ENCODE results near the gene HTR3C.
"Not testable (repeated sequence)": the region's sequence is repeated elsewhere in the genome, so short reads cannot be mapped to it uniquely, and the experiment has no call there.

HTR3C gene

GRCh38 chr3:184037816-184038215, 15.0 kb upstream of the HTR3C start:
- DNase-seq = no peak

GRCh38 chr3:184038307-184038706, 14.5 kb upstream of the HTR3C start:
- DNase-seq = not testable (repeated sequence)

GRCh38 chr3:184039414-184039813, 13.4 kb upstream of the HTR3C start:
- DNase-seq = no peak

- no peak for DNase-seq
Measured at GRCh38 chr3:184040010-184040409, 12.8 kb upstream of the HTR3C start.

GRCh38 chr3:184042617-184043016, 10.2 kb upstream of the HTR3C start:
- no peak for DNase-seq

- no peak for DNase-seq
Measured at GRCh38 chr3:184045995-184046394, 6.9 kb upstream of the HTR3C start.

GRCh38 chr3:184050217-184050847, 2.5 kb upstream of the HTR3C start:
- no peak for DNase-seq

- DNase-seq = no peak
Measured at GRCh38 chr3:184058029-184058428, 5.2 kb downstream of the HTR3C start.

GRCh38 chr3:184059424-184059823, 6.6 kb downstream of the HTR3C start:
- no peak for DNase-seq

GRCh38 chr3:184062637-184063036, 9.8 kb downstream of the HTR3C start:
- no peak for DNase-seq

- no peak for DNase-seq
Measured at GRCh38 chr3:184066211-184066610, 13.4 kb downstream of the HTR3C start.

- no peak for DNase-seq
Measured at GRCh38 chr3:184067573-184068055, 14.8 kb downstream of the HTR3C start.

- no peak for DNase-seq
Measured at GRCh38 chr3:184068344-184068743, 15.5 kb downstream of the HTR3C start.

GRCh38 chr3:184071142-184071541, 18.3 kb downstream of the HTR3C start:
- DNase-seq = not testable (repeated sequence)

- DNase-seq = no peak
Measured at GRCh38 chr3:184073621-184074020, 20.8 kb downstream of the HTR3C start.

- DNase-seq = no peak
Measured at GRCh38 chr3:184075901-184076300, 23.1 kb downstream of the HTR3C start.

- DNase-seq = no peak
Measured at GRCh38 chr3:184077881-184078280, 25.0 kb downstream of the HTR3C start.

- DNase-seq = no peak
Measured at GRCh38 chr3:184078851-184079250, 26.0 kb downstream of the HTR3C start.

- DNase-seq = no peak
Measured at GRCh38 chr3:184081116-184081830, 28.4 kb downstream of the HTR3C start.

GRCh38 chr3:184082034-184082433, 29.2 kb downstream of the HTR3C start:
- DNase-seq = no peak

- DNase-seq = no peak
Measured at GRCh38 chr3:184082465-184082864, 29.6 kb downstream of the HTR3C start.

- DNase-seq = no peak
Measured at GRCh38 chr3:184085389-184085852, 32.6 kb downstream of the HTR3C start.

- DNase-seq = no peak
Measured at GRCh38 chr3:184092199-184092598, 39.4 kb downstream of the HTR3C start.

- no peak for DNase-seq
Measured at GRCh38 chr3:184096811-184097383, 44.0 kb downstream of the HTR3C start, which contains the start of gene HTR3E. Gene HTR3E (plus strand): TSS chr3:184097064. CDS start chr3:184097530, 466 bp downstream.

Measured in femur (tissue), 1 donor.